HepG2 (cell line): ENCODE measurements around the gene FAR1. TPM values are rescaled to one million over a fixed set of nuclear protein-coding genes. Genes with fewer than 3 reads are reported as not detected.

Source experiments
- TAF15 ChIP-seq: fragments of 200-400 bp; formaldehyde crosslinking; IDR thresholded peaks from one replicate; pipeline ENCODE4 v1.6.1; 2018; ENCODE audit warnings: mild to moderate bottlenecking, low read depth, low read length; ENCODE audit not compliant: poor library complexity, severe bottlenecking
- ZBTB39 ChIP-seq: sonication (generic); formaldehyde crosslinking; IDR thresholded peaks from 2 replicates; pipeline ENCODE4 v1.5.0; 2020; ENCODE audit warnings: missing genetic modification reagents
- ZBTB40 ChIP-seq, 2 experiments: fragments of 450-650 bp in 1 of 2; sonication (generic) in 1 of 2; formaldehyde crosslinking in 1 of 2; IDR thresholded peaks; 2 replicates each; pipeline versions ENCODE4 v1.6.1 to v1.8.0; 2016 to 2022; ENCODE audit warnings: antibody characterized with exemption in 1 of 2, mild to moderate bottlenecking in 1 of 2, missing genetic modification reagents in 1 of 2
- ZKSCAN8 ChIP-seq: IDR thresholded peaks from 2 replicates; pipeline ENCODE4 v1.6.1; 2016; ENCODE audit warnings: borderline replicate concordance, missing genetic modification reagents, missing compliant biosample characterization
- polyA plus RNA-seq, 8 experiments: library from polyadenylated mRNA; depleted of rRNA in 3 of 8; stranded (reverse) in 7 of 8; unstranded in 1 of 8; fragments of >200 nt; fragmentation: Illumina TruSeq in 4 of 8; extraction: Trizol in 4 of 8; gene quantifications; 2 replicates each; pipeline versions ENCODE4 v1.2.1 to v1.2.3, GENCODE V29; 2011 to 2016; ENCODE audit warnings: low read depth in 4 of 8, missing spikeins in 1 of 8, mixed read lengths in 1 of 8; ENCODE audit not compliant: insufficient read depth in 1 of 8
- total RNA-seq, 5 experiments: library from RNA; depleted of rRNA; stranded (reverse); fragments of >200 nt; fragmentation: Illumina TruSeq; extraction: Trizol; gene quantifications; 2 replicates each; pipeline ENCODE4 v1.2.3, GENCODE V29; 2016; ENCODE audit warnings: low read depth in 1 of 5

FAR1 gene
- total and polyA plus RNA-seq, 2 of the 13 experiments (the other 11 are each of a cell fraction or from before 2014, with no cell fraction given), result 0.40 to 0.95 TPM

- TF ChIP-seq ZBTB40 (IDR thresholded peaks at IDR 0.05) (no peak), ZBTB40 (CRISPR knock-in tag; IDR thresholded peaks at IDR 0.05) (no peak), TAF15 (no peak), ZKSCAN8 (no peak), ZBTB39 (CRISPR knock-in tag) (no peak)
Observed at GRCh38 chr11:13726456-13726855, 58.0 kb downstream of the FAR1 start (continued).
